Activated CD8-positive, alpha-beta T cell treated with anti-CD3 and anti-CD28 coated beads for 36 hours (primary cell): ENCODE data around the gene RSAD1. TPM values are rescaled to one million over a fixed set of nuclear protein-coding genes. Genes with fewer than 3 reads are reported as not detected.
"Not testable (repeated sequence)": the region's sequence is repeated elsewhere in the genome, so short reads cannot be mapped to it uniquely, and the experiment has no call there.

ENCODE experiments used
- ATAC-seq: fragments of 200-7000 bp; cut with Tn5 transposase; one replicate; pipeline ENCODE4 v1.10.0; 2021; ENCODE audit warnings: mild to moderate bottlenecking, moderate library complexity
- CTCF ChIA-PET: fragments of 350-600 bp; sonication (Branson Sonifier 250); formaldehyde crosslinking; loops from one replicate; lab custom pipeline; 2021; ENCODE audit warnings: antibody characterized with exemption; lab: Charles Lee
- POLR2A ChIA-PET: fragments of 350-600 bp; sonication (Branson Sonifier 250); formaldehyde crosslinking; loops from one replicate; lab custom pipeline; 2021; ENCODE audit warnings: antibody characterized with exemption; lab: Charles Lee
- DNase-seq: peaks from one replicate; pipeline ENCODE4 v3.0.0-alpha.2; 2020
- H3K27ac Mint-ChIP-seq: one replicate; pipeline ENCODE4 v1.8.0; 2021; ENCODE audit warnings: mild to moderate bottlenecking, mixed read lengths
- H3K27me3 Mint-ChIP-seq: one replicate; pipeline ENCODE4 v1.8.0; 2021; ENCODE audit warnings: mixed read lengths
- H3K36me3 Mint-ChIP-seq: one replicate; pipeline ENCODE4 v1.8.0; 2021; ENCODE audit warnings: low read depth, mixed read lengths
- H3K4me1 Mint-ChIP-seq: one replicate; pipeline ENCODE4 v1.8.0; 2021; ENCODE audit warnings: low read depth, mixed read lengths
- H3K4me3 Mint-ChIP-seq: one replicate; pipeline ENCODE4 v1.8.0; 2021; ENCODE audit warnings: mild to moderate bottlenecking, moderate library complexity, mixed read lengths
- H3K9me3 Mint-ChIP-seq: one replicate; pipeline ENCODE4 v1.8.0; 2021; ENCODE audit warnings: mixed read lengths
- intact Hi-C: fragments of 100-400 bp; cut with micrococcal nuclease; formaldehyde crosslinking; loops from one replicate; pipeline ENCODE4 v1.10.0; 2022
- total RNA-seq, 2 experiments: library from RNA; stranded (reverse); gene quantifications; one replicate each; pipeline ENCODE4 v1.2.3, GENCODE V29; 2021
- TF ChIP-seq, protein P1 (sequence below): fragments of 200-600 bp; IDR thresholded peaks from one replicate; pipeline ENCODE4 v1.8.0; 2022; ENCODE audit warnings: antibody characterized with exemption, mild to moderate bottlenecking

Gene RSAD1
- total RNA-seq, 2 experiments from 2014 or later = 39.2 to 40.7 TPM

DNA sequence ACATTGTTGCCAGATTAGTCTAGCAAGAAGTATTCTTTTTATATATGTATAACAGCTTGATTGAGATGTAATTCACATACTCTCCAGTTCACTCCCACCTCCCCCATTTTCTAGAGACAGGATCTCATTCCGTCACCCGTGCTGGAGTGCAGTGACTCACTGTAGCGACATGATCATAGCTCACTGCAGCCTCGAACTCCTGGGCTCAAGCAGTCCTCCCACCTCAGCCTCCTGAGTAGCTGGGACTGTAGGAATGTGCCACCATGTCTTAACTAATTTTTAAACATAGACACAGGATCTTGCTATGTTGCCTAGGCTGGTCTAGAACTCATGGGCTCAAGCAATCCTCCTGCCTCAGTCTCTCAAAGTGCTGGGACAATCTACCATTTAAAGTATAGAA, 3.3 kb upstream of the RSAD1 start:
- CTCF ChIA-PET = interaction anchor here (1.1 kb wide), 1 partner anchor 78 kb away, joined by 4 read pairs; the partner anchor contains the start of gene LRRC59
- peaks cover 3% of the 10 kb centered on the region for H3K27me3 Mint-ChIP-seq
- TF ChIP-seq, protein P1, sequence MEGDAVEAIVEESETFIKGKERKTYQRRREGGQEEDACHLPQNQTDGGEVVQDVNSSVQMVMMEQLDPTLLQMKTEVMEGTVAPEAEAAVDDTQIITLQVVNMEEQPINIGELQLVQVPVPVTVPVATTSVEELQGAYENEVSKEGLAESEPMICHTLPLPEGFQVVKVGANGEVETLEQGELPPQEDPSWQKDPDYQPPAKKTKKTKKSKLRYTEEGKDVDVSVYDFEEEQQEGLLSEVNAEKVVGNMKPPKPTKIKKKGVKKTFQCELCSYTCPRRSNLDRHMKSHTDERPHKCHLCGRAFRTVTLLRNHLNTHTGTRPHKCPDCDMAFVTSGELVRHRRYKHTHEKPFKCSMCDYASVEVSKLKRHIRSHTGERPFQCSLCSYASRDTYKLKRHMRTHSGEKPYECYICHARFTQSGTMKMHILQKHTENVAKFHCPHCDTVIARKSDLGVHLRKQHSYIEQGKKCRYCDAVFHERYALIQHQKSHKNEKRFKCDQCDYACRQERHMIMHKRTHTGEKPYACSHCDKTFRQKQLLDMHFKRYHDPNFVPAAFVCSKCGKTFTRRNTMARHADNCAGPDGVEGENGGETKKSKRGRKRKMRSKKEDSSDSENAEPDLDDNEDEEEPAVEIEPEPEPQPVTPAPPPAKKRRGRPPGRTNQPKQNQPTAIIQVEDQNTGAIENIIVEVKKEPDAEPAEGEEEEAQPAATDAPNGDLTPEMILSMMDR = no peak

DNA sequence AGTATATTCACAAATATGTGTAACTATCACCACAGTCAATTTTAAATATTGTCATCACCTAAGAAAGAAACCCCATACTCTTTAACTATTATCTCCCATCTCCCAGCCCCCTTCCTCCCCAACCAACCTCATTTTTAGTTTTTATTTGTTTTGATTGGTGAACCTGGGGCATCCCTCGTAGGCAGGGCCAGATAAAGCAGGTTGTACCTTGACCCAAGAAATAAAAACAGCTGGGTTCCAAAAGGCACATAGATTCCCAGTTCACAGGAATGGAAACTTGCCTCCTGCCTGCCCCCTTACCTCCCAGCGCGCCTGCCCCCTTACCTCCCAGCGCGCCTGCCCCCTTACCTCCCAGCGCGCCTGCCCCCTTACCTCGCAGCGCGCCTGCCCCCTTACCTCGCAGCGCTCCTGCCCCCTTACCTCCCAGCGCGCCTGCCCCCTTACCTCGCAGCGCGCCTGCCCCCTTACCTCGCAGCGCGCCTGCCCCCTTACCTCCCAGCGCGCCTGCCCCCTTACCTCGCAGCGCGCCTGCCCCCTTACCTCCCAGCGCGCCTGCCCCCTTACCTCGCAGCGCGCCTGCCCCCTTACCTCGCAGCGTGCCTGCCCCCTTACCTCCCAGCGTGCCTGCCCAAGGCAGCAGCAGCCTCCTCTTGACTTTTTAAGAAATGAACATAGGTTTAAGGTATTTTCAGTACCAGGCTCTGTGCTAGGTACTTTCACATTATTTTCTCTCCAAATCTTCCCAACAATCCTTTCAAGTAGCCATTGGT, 2.7 kb upstream of the RSAD1 start:
- H3K27ac Mint-ChIP-seq, H3K9me3 Mint-ChIP-seq, POLR2A ChIA-PET, DNase-seq, intact Hi-C loops, H3K27me3 Mint-ChIP-seq, H3K36me3 Mint-ChIP-seq, H3K4me3 Mint-ChIP-seq, ATAC-seq: not testable (repeated sequence)
- CTCF ChIA-PET = interaction anchor here (0.6 to 4.1 kb wide), 5 partner anchors 49 to 501 kb away, joined by 3 to 26 read pairs (median 4); partner anchors contain the start of gene LRRC59
- peaks cover 18% of the 10 kb centered on the region for H3K4me1 Mint-ChIP-seq

More for the DNA sequence above, 3.3 kb upstream of the RSAD1 start:
- POLR2A ChIA-PET = no interaction called here
- DNase-seq (no peak), ATAC-seq (no peak)
- H3K27ac Mint-ChIP-seq = no peak overlapping the region
- peaks cover 16% of the 10 kb centered on the region for H3K4me1 Mint-ChIP-seq
- peaks cover 6% of the 10 kb centered on the region for H3K36me3 Mint-ChIP-seq
- intact Hi-C loops = no loop called here
- H3K9me3 Mint-ChIP-seq = no peaks in the 10 kb centered on the region
- no peak overlapping the region for H3K4me3 Mint-ChIP-seq

DNA sequence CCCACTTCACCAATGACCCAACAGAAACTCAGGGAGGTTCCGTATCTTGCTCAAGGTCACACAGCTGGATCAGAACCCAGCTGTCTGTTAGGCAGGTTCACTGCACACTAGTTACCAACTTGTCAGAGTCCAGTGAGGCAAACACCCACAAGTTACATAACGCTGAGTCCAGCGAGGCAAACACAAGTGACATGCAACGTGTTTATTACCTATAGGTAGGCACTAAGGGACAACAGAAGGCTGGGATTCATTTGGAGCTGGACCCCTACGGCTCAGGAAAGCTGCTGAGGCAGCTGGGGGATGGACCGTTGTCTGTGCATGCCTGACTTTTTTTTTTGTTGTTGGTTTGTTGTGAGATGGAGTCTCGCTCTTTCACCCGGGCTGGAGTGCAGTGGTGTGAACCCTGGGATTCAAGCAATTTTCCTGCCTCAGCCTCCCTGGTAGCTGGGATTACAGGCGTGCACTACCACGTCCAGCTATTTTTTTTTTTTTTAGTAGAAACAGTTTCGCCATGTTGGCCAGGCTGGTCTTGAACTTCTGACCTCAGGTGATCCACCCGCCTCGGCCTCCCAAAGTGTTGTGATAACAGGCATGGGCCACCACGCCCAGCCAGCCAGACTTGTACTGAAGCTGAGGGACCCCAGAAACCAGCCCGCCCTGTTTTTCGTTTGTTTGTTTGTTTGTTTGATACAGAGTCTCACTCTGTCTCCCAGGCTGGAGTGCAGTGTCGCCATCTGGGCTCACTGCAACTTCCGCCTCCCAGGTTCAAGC, 1.9 kb upstream of the RSAD1 start:
- H3K27ac Mint-ChIP-seq = no peak overlapping the region
- ATAC-seq (no peak), DNase-seq (no peak)
- no peak overlapping the region for H3K4me3 Mint-ChIP-seq
- POLR2A ChIA-PET = no interaction called here
- TF ChIP-seq, protein P1 = no peak
- H3K4me1 Mint-ChIP-seq = peaks cover 18% of the 10 kb centered on the region
- CTCF ChIA-PET = interaction anchor here (0.6 to 4.1 kb wide), 4 partner anchors 50 to 500 kb away, joined by 3 to 26 read pairs (median 4); no protein-coding TSS in a partner anchor
- intact Hi-C loops = no loop called here
- H3K36me3 Mint-ChIP-seq = peaks cover 8% of the 10 kb centered on the region
- H3K27me3 Mint-ChIP-seq = peaks cover 3% of the 10 kb centered on the region
- no peaks in the 10 kb centered on the region for H3K9me3 Mint-ChIP-seq

DNA sequence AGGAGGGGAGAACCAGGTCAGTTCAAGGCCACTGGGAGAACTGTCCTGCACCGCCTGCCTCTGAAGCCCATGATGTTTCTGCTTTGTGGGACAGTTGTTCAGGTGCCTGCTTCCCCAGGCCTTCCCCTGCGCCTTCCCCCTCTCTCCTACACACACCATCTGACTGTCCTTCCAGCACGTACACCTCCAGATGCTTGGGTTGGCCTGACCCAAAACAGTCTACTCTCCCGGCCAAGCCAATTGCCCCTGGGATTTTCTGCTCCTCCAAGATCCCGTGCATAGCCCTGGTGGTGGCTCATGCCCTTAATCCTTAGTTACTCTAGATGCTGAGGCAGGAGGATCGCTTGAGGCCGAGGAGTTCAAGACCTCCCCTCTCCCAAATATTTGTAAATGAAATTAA, 684 bp upstream of the RSAD1 start:
- Mint-ChIP-seq H3K4me1 (peaks cover 22% of the 10 kb centered on the region), H3K9me3 (no peaks in the 10 kb centered on the region), H3K27me3 (peaks cover 3% of the 10 kb centered on the region), H3K4me3 (peak overlapping the region; percentile 89), H3K36me3 (peaks cover 12% of the 10 kb centered on the region), H3K27ac (peak overlapping the region; percentile 93)
- DNase-seq (no peak), ATAC-seq (no peak)
- POLR2A ChIA-PET = interaction anchor here (0.9 to 2.9 kb wide), 2 partner anchors 80 to 131 kb away, joined by 4 to 15 read pairs; partner anchors contain the start of gene LRRC59
- intact Hi-C loops = no loop called here
- CTCF ChIA-PET = interaction anchor here (0.7 to 4.1 kb wide), 11 partner anchors 8 to 277 kb away, joined by 3 to 40 read pairs (median 7); partner anchors contain the start of genes COL1A1 and LRRC59
- TF ChIP-seq, protein P1 = no peak

DNA sequence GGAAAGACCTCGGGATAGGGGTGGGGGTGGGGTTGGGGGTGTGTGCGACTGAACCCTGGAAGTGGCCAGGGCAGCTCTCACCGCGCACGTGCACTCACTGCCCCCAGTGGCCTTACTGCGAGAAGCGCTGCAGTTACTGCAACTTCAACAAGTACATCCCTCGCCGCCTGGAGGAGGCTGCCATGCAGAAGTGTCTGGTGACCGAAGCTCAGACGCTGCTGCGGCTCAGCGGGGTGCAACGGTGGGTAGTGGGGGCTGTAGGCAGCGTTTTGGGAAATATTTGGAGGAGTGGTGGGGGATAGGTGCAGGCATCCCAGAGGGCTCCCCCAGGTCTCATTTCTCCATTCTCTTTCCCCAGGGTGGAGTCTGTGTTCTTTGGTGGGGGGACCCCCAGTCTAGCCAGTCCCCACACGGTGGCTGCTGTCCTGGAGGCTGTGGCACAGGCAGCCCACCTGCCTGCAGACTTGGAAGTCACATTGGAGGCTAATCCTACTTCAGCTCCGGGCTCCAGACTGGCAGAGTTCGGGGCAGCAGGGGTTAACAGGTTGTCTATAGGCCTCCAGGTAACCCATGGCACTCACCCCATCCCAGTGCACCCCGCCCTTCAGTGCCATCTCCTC, 972 bp downstream of the RSAD1 start:
- DNase-seq (peak; percentile 79), ATAC-seq (peak; percentile 41)
- CTCF ChIA-PET = interaction anchor here (0.7 to 4.1 kb wide), 27 partner anchors 10 to 279 kb away, joined by 3 to 40 read pairs (median 5); partner anchors contain the start of genes CACNA1G, COL1A1 and LRRC59
- POLR2A ChIA-PET = interaction anchor here (0.7 to 2.9 kb wide), 14 partner anchors 9 to 345 kb away, joined by 3 to 15 read pairs (median 4); partner anchors contain the start of genes CACNA1G, CHAD and LRRC59
- peak overlapping the region; percentile 86 for H3K27ac Mint-ChIP-seq
- H3K9me3 Mint-ChIP-seq = no peaks in the 10 kb centered on the region
- peaks cover 3% of the 10 kb centered on the region for H3K27me3 Mint-ChIP-seq
- H3K4me3 Mint-ChIP-seq = peak overlapping the region; percentile 89
- H3K36me3 Mint-ChIP-seq = peaks cover 20% of the 10 kb centered on the region
- peaks cover 22% of the 10 kb centered on the region for H3K4me1 Mint-ChIP-seq
- TF ChIP-seq, protein P1 = peak; percentile 10
- intact Hi-C loops = loop anchor here (5.0 to 10.0 kb wide), 2 partner anchors 63 to 145 kb away; no protein-coding TSS in a partner anchor
